Amniotic epithelial cell (primary cell): ENCODE data around the gene PDGFA.
A peak's percentile ranks its signal among the peaks of the same experiment; 100 is the strongest.

Experiments
- DNase-seq: peaks from one replicate; pipeline ENCODE4 v3.0.0-alpha.2; 2010; ENCODE audit warnings: low read depth

The PDGFA gene

GRCh38 chr7:516606-517456 lies 2.8 kb downstream of the PDGFA start:
- DNase-seq, result peak; percentile 80

DNA sequence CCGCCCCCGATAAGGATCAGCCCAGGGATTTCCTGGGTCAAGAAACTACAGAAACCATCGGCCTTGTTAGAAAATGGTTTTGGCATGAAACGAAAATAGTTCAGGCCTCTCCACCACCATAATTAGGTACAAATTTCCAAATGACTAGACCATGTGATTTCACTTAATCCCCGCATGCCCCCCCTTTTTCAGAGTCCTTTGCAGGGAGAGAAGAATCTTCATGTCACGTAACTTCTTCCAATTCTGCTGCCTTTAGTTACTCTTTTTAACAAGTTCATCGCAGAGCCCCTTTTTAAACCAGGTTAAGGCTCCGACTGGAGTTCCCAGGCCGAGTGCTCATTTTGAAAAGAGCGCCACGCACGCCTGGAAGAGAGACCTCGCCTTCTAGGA lies 3.4 kb downstream of the PDGFA start:
- DNase-seq, result no peak

DNA sequence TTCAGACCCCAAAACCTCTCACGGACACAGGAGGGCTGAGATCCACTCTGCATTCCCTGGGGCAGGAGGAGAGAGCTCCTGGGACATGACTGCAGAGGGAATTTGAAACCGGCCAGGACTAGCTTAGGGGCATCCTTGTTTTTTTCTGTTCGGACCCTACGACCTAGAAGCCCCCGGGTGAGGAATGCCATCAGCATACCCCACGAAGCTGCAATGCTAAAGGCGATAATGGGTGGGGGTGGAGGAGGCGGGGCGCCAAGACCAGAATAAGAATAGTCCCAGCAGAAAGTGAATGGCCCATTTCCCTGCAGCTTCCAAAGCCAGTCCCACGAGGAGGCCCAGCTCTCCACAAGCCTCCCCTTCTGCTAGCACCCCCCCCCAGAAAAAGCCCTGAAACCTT lies 4.0 kb downstream of the PDGFA start:
- DNase-seq, result no peak

DNA sequence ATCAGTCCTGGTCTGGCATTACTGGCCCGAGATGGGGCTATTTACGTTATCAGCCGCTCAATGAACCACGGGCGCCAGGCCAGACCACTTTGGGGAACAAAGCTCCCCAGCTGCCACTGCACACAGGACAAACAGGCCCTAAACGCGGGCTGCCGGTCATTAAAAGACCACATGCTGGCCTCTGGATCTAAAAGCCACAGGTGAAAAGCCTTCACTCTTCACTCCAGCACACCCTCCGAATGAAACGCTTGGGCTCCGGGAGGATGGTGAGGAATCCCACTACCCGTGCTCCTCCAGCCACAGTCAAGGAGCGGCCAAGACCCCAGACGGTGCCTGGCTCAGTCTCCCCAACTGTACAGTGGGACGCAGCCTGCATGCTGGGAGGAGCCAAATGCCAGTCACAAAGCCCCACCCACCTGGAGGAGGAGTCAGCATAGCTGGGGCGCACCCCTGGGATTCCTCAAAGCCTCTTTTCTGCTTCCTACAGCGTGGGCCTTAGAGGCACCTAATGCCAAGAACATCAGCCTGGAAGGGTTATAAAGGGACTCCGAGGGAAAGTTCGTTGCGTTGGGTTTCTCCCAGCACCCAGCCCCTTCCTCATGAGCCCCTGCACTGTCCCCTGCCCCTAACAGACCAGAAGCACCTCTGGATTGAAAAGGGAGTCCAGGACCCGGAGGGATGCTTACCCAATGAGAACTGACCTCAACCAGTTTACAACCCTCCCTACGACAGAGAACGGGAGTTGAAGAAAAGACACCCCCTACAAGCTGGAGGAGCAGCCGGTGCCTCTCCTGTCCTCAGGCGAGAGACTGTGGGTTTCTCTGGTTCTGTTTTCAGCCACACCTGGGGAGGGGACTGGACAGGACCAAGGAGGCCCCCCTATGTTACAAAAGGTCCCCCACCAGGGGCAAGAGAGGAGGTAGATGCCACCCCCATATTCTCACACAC lies 4.7 kb downstream of the PDGFA start:
- peak; percentile 45 for DNase-seq

DNA sequence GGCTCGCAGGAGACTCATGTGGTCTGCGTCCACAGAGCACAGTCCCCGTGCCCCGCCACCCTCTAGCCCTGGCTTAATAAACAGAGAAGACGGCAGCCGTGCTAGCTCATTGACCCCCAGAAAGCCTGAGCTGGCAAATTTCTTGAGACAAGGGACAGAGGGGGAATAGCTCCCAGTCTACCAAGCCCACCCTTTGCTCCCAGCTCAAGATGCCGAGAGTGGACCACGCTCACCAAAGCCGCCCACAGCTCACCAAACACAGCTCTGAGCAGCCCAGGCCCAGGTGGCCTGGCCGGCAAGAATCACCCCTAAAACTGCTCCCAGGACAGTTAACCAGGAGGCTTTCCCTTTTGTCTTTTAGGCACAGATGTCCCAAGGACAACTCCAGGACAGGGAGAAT lies 5.4 kb downstream of the PDGFA start:
- DNase-seq, result no peak

DNA sequence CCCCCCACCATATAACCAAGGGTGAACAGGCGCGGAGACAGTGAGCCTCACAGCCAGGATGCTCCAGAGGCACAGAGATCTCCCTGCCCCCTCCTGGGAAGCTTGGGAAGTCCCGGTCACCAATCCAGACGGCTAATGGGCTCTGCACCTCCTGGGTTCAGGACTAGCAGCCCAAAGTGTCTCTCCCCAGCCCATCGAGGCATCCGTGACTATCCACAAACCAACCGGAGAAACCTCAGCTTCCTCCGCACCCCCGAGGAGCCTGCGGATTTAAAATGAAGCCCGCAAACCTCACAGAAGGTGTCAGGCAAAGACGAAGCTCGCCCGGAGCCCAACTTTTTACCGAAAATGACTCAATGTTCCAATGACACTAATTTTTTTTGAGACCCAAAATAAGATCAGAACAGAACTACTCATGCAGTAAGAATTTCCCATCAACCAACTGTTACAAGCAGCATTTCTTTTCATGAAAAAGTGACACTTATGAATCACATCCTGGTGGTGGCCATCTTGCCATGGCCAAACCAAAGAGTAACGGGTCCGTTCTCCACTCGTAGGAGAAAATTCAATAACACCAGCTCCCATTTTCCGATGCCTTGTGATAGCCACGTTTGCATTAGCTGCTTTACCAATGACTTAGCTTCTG lies 6.0 kb downstream of the PDGFA start:
- DNase-seq, result no peak

DNA sequence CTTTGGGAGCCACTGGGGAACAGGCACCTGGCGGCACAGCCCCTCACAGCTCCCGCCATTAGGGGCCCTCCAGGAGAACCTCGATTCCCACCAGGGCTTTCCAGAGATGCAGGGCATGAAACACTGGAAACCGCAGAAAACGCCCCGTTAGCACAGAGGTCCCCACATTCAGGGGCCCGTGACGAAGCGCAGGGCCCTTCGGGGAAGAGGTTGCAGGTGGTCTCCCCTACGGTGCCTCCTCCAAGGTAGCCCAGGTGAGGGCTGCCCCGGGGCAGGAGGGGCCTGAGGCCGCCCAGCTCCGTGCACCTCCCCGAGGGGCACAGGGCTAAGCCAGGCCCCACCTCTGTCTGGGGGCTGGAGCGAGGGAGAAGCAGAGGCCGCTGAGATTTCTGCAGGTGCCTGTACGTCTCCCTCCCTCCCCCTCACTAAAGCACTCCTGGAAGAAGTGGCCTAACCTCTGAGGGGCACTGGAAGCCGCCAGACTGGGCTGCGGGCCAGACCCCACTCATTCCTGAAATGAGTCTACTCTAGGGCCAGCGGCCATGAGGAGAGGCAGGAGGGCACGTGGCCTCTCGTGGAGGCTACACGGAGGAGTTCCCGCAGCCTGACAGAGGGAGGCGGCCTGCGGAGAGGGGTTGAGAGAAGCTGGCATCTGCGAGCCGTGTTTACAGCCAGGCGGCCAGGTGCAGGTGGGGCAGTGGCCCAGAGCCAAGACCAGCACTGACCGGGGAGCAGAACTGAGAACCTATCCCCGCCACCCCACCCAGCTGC lies 6.9 kb downstream of the PDGFA start:
- peak; percentile 54 for DNase-seq

DNA sequence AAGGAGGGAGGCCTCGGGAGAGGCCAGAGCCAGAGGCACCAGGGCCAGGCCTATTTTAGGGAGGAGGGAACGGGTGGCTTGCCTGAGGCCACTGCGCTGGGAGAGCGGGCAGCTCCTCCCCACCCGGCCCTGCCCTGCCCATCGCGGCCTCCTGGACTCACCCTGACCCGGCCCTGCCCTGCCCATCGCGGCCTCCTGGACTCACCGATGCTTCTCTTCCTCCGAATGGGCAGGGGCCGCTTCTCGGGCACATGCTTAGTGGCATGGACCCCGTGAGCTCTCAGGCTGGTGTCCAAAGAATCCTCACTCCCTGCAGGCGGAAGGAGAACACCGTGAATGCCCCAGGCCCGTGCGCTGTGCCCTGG lies 7.5 kb downstream of the PDGFA start:
- no peak for DNase-seq

- no peak for DNase-seq
These were observed 8.0 kb downstream of the PDGFA start for GRCh38 chr7:511476-512145.

GRCh38 chr7:510782-511281 lies 8.8 kb downstream of the PDGFA start:
- DNase-seq, result no peak

DNA sequence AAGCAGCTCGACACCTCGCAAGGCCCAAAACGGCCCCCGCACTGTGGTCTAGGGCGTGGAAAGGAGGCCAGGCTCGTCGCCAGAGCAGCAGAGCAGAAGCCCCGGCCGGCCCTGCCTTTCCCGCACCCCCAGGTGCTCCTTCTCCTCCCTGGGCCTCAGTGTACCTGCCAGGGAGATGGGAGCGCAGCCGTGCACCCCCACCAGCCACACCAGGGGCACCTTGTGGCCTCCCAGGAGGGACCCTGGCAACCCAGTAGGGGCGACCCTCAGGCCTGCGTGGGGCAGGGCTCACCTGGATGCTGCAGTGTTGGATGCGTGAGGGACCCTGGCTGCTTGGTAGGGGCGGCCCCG lies 9.5 kb downstream of the PDGFA start:
- no peak for DNase-seq

DNA sequence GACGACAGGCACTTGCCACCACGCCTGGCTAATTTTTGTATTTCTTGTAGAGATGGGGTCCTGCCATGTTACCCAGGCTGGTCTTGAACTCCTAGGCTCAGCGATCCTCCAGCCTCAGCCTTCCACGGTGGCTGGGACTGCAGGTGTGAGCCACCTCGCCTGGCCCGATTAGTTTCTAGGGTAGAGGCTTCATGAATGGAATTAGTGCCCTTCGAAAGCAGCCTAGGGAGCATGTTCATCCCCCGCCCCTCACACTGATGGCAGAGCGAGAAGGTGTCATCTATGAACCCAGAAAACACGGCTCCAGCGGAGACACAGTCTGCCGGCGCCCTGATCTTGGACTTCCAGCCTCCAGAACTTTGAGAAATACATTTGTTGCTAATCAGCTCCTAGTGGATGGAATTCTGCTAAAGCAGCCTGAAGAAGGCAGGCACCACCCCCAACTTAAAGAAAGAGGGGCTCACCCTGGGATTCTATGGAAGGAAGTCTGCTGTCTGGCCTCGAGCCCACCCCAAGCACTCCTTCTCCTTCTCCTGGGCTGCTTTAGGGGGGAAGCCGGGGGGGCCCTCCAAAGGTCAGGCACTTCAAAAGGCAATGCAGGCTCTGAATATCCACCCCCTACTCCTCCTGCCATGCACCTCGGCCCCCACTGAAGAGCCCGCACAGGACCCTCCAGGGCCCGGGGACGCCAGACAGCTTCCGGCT lies 10.1 kb downstream of the PDGFA start:
- DNase-seq, result no peak

- DNase-seq, result no peak
These were observed 11.0 kb downstream of the PDGFA start for GRCh38 chr7:508461-509170.

DNA sequence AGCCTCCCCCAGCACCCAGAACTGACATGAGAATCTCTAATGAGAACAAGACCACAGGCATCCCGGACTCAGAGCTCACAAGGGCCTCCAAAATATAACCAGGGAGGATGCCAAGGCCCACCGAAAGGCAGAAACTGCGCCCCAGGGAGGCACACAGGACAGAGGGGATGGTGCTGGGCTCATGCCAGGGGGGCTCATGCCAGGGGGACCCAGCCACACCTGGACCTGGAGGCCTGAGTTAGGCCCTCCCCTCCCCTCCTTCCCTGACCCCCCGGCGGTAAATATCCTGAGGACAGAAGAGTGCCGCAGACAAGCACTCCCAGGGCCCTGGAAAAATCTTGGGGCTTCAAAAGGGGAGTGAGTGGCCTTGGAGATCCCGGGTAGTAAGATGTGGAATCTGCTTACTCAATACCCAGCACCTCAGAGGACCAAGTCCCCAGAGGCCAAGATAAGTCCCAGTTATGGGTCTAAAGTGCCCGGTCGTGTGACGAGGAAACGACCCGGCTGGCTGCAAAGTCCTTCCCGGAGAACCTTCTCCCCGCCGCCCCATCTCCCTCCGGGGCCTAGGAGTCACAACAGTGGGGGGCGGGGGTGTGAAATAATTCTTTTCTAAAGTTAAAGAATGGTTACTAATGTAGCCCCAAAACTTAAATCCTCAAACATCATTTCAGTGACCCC lies 11.9 kb downstream of the PDGFA start:
- no peak for DNase-seq

DNA sequence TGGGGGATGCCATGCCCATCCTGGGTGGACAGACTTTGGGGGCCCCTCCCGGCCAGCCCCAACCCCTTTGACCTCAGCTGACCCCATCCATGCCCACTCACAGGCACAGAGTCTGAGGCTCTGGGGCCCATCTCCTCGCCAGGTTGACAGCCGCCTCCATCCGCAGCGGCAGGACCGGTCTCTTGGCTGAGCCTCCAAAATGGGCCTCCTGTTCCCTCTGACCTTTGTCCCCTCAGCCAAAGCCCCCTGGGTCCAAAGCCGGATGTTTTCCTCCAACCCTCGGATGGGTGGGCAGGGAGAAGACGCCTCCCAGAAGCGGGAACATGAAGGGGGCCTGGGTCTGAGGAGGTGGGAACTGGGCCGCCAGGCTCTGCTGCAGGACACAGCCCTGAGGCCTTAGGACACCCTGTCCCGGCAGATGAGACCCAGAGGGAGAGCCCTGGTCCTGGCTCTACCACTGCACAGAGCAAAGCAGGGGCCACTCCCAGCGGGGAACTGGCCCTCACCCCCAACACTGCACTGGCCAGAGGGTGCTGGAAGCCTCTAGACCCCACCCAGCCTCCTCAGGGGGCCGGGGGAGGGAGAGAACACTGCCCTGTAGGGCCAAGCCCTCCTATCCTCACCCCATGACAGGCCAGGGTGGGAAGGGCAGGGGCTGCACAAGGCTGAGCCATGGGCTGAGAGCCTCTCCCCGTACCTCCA lies 12.6 kb downstream of the PDGFA start:
- DNase-seq, result no peak

GRCh38 chr7:506391-506831 lies 13.2 kb downstream of the PDGFA start:
- DNase-seq, result no peak

GRCh38 chr7:505171-505570 lies 14.5 kb downstream of the PDGFA start:
- DNase-seq, result no peak

- no peak for DNase-seq
These were observed 15.2 kb downstream of the PDGFA start for GRCh38 chr7:504221-505111.
